GM18907 (cell line): ENCODE data around the gene PAN3.

Experiments
- ATAC-seq: cut with Tn5 transposase; IDR thresholded peaks from one replicate; pipeline ENCODE4 v1.9.1; 2021; ENCODE audit warnings: mild to moderate bottlenecking, moderate library complexity; ENCODE audit not compliant: unreplicated experiment

Gene PAN3

DNA sequence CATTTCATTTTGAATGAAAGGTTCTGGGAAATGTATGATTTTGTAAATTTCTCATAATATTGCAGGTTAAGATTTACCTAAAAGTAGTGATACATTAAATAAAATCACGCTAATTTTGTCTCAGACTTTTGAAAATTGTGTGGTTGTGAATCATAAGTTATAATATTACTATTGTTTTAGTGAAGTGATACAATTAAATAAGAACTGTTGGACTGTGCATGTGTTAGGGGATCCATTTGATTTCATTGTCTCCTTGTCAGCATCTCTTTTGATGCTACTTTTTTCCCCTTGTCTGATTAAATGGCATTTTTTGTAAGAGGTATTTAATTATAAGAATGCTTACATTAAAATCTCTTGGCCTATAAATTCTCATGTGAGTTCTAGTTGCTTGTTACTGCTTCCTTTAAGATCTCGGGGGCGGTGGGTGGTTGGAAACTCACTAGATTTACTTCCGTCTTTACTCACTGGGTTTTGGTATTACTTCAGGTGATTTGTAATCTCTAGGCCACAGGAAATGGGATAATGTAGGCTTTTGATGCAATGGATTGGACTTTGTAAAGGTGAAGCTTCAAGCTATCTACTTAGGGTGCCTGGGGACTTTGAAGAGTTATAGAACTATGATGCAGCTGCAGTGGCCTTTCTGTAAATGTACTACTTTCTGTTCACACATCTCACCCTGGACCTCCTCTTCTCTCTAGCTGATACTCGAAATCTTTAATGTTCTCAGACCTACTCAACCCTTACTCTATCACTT lies 66.5 kb downstream of the PAN3 start:
- peak; percentile 64 for ATAC-seq

- ATAC-seq, result no peak
Observed at GRCh38 chr13:28218679-28219078, 80.3 kb downstream of the PAN3 start.

DNA sequence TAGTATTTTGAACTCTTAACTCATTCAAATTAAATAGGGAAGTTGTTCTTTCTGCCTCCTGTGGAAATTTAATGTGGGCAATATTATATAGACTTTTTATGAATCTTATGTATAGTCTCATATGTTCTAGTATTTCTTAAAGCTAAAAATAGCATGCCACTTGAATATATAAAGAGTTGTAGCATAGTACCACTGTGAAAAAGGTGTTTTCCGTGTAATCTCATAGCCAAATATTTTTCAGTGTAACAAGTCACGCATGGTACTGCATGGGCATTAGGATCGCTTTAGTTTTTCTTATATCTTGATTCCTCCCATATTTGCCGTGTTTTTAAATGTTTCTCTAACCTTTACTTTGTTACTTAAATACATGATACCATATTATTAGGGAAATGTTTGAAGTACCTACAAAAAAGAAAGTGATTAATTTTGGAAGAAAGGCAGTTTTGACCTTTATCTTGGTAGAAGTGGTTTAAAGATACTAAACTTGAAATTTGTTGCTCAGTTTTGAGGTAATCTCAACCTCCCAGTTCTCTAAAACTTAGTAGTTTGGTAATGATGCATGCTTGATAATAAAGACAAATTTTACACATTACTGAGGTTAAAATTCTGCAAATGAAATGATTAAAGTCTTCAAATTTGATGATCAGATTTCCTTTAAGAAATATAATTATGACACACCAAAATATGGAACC lies 81.2 kb downstream of the PAN3 start:
- ATAC-seq, result no peak

DNA sequence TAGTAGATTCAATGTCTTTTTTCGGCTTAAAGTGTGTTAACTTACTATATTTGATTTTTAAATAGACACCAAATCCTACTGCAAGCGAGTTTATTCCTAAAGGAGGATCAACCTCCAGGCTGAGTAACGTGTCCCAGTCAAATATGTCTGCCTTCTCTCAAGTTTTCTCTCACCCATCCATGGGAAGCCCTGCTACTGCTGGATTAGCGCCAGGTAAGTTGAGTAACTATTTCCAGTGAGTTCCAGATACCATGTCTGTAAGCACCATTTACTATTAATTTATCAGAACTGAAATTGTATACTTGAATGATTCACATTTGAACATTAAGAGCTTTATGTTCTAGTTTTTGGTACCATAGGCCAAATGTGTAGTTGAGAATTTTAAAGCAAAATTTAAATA lies 81.8 kb downstream of the PAN3 start:
- no peak for ATAC-seq

DNA sequence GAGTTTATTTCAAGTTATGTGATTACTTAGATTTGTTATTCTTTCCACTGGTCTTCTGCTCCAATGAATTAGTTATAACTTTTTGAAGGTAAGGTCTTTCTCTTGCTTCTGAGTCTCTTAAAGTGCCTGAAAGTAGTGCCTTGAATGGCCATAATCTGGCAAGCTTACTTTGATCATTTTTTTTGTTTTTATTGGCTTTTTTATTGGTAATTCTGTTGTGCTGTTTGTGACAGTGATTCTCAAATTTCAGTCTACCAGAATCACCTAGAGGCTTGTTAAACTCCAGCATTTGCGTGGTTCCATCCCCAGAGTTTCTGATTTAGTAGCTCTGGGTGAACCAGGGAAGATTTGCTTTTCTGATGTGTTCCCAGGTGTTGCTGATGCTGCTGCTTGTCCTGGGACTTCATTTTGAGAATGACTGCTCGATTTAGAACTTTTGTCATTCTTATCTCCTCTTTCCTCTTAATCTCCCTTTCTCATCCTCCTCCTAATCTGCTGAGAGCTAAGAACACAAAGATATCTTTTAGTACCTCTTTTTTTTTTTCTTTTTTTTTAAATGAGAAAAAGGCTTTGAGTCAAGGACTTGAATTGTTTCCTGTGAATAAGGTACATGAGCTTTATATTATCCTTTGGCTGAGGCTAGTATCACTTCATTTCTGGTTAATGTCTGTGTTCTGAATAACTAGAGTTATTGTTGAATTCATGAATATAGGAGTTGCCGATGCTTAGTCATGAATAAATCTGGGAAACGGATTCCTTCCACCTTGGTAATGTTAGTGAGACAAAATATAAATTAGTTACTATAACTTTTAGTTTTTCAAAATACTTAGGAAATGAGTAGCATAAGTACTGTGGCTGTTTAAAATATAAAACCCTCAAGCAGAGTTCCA lies 91.4 kb downstream of the PAN3 start:
- no peak for ATAC-seq

- no peak for ATAC-seq
Observed at GRCh38 chr13:28231642-28232041, 93.3 kb downstream of the PAN3 start.

GRCh38 chr13:28237944-28238343 lies 99.6 kb downstream of the PAN3 start:
- no peak for ATAC-seq

DNA sequence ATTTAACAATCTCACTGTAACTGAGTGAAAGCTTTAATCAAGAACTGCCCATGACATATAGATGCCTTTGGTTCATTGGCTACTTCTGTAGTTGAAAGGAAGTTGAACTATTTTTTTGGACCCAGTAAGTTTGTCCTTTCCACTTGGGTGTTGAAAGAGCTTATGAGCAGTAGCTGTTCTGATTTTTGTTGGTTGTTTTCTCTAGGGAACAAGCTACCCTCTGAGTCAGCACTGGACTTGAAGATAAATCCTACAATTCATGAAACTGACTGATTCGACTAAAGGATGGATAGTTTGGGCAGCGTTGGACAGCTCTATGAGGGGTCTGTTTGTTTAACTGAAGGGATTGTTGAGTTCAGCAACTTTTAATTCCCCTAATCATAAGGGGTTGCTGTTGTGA lies 101.0 kb downstream of the PAN3 start:
- no peak for ATAC-seq

- ATAC-seq, result no peak
Observed at GRCh38 chr13:28245465-28245864, 107.1 kb downstream of the PAN3 start.

DNA sequence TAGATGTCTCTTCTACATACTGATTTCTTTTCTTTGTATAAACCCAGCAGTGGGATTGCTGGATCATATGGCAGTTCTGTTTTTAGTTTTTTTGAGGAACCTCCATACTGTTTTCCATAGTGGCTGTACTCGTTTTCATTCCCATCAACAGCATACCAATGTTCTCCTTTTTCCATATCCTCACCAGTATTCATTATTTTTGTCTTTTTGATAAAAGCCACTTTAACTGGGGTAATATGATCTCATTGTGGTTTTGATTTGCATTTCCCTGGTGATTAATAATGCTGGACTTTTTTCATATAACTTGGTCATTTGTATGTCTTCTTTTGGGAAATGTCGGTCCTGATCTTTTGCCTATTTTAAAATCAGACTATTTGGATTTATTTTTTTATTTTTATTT lies 108.5 kb downstream of the PAN3 start:
- no peak for ATAC-seq

- no peak for ATAC-seq
Observed at GRCh38 chr13:28248080-28248479, 109.7 kb downstream of the PAN3 start.

DNA sequence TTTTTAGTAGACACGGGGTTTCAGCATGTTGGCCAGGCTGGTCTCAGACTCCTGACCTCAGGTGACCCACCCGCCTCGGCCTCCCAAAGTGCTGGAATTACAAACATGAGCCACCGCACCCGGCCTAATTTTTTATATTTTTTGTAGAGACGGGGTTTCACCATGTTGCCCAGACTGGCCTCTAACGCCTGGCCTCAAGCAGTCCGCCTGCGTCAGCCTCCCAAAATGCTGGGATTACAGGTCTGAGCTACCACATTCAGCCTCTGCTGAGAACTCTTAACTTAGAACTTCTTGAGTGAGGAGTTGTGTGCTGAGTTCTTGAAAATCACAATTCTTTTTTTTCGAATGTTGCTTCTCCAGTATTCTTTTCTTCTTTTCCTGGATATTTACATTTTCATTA lies 112.2 kb downstream of the PAN3 start:
- no peak for ATAC-seq

DNA sequence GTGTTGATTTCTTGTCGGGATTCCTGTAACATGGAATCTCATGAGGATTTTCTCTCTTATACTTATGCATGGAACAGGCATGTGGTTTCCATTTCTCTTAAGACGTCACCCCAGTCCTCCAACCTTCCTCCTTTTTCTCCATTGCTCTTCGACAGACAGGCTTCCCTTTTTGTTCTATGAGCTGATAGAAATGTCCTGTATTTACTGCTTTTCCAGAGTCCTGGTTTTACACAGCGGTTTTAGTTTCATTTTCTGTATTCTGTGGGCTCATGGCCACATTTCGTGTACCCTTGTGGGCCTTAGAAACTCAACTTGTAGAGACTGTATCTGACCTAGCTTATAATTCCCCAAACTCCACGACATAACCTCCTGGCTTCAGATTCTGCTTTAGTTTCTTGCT lies 113.1 kb downstream of the PAN3 start:
- ATAC-seq, result no peak

DNA sequence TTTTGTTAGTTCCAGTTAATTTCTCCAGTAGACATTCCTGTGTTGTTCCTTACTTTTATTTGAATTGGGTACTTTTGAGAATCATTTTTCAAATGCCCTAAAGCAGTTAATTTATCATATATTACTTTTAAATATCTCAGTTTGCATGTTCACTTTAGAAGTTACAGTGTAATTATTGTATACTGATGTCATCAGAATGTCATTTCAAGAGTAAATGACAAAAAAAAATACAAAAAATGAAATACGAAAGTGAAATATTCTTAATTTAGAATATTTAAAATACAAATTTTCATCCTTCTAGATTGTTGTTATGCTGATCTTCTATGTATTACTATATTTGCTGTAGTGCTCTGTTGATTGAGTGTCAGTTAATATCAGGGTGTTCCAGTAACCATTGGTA lies 114.2 kb downstream of the PAN3 start:
- no peak for ATAC-seq

GRCh38 chr13:28257305-28257704 lies 119.0 kb downstream of the PAN3 start:
- no peak for ATAC-seq

DNA sequence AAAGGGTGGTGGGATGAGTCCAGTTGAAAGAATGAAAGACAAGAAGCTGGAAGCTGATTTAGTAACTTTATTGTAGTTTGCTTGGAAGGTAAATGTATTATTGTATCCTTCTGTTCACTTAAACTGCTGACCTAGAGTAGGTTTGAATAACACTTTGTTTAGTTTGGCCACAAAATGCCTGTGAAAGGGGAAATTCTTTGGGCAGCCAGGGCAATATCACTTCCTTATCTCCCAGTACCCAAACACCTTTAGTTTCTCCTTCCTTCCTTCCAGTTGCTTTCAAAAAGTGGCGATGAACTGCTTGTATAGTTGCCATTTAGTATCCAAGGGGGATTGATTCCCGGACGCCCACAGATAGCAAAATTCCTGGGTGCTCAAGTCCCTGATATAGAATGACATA lies 120.1 kb downstream of the PAN3 start:
- ATAC-seq, result no peak

GRCh38 chr13:28267497-28267896 lies 129.2 kb downstream of the PAN3 start:
- no peak for ATAC-seq

DNA sequence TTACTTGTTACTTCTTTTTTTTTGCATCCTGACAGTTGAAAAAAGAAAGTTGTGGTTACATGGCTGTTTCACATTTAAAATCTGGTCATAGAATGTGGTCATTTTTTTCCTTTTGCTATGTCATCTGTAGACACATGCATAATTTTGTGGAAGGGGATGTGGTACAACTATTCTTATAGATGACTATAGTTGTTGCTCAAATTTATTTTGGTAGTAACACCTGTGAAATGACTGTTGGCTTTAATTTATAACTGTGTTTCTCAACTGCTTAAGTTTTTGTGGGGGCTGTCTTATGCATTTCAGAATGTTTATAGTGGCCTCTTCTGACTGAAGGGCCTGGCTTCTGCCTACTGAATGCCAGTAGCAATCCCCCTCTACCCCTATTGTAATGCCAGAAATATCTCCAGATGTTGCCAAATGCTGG lies 130.5 kb downstream of the PAN3 start:
- ATAC-seq, result peak; percentile 98

DNA sequence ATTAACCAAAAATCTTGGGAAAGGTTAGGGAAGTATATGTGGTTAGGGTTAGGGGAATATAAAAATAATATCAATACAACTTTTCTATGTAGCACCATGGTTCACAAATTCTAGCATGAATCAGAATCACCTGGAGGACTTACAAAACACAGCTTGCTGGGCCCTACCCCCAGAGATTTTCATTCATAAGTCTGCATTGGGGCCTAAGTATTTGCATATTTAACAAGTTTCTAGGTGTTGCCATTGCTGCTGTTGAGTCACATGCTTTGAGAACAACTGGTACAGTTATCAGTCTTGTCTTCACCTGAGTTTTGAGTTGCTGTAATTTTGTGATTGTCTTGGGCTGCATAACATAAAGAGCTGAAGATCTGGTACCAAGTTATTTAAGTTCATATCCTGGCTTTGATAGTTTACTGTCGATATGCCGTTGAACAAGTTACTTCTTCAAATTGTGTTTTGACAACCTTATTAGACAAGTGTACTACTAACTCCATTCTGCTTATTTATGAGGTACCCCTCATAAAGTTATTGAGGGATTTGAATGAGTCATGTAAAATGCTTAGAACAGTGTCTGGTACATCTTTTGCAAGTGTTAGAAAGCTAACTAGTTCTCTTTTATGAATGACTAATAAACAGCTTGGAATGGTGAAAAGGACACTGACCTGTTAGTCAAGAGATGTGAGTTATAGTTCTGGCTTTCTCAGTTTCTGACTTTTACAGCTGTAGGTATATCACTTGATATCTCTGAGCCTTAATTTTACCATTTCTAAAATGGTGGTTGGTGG lies 132.9 kb downstream of the PAN3 start:
- ATAC-seq, result no peak

GRCh38 chr13:28273919-28274318 lies 135.6 kb downstream of the PAN3 start:
- ATAC-seq, result no peak

GRCh38 chr13:28282451-28282850 lies 144.1 kb downstream of the PAN3 start:
- ATAC-seq, result peak; percentile 58
